Hematopoietic multipotent progenitor cell treated with erythropoietin and hydrocortisone succinate and interleukin-3 and kit ligand, for 8 days (in vitro differentiated cells): ENCODE results near the gene CYTH3.

Experiments
- DNase-seq: peaks from one replicate; pipeline ENCODE4 v3.0.0-alpha.2; 2015

CYTH3 gene

DNA sequence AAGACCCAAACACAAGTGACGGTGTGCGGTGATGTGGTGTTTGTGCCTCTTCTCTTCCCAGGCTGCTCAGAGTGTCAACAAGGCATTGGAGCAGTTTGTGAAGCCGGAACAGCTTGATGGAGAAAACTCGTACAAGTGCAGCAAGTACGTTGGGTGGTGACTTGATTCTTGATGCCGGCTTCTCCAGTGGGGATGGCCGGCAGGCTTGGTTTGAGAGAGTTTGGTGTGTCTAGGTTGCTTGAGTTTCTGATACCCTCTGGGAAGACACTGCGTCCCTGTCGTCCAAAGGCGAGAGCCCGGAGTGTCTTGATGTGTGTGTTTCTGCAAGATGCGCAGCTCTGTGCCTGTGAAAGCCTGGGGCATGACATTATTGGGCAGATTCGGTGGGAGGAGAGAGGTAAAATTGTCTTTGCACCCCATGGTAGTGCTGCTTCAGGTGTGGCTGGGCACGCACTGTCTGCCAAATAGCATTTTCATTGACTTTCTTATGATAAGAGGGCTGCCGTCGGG is 129.5 kb downstream of the CYTH3 start:
- no peak for DNase-seq

DNA sequence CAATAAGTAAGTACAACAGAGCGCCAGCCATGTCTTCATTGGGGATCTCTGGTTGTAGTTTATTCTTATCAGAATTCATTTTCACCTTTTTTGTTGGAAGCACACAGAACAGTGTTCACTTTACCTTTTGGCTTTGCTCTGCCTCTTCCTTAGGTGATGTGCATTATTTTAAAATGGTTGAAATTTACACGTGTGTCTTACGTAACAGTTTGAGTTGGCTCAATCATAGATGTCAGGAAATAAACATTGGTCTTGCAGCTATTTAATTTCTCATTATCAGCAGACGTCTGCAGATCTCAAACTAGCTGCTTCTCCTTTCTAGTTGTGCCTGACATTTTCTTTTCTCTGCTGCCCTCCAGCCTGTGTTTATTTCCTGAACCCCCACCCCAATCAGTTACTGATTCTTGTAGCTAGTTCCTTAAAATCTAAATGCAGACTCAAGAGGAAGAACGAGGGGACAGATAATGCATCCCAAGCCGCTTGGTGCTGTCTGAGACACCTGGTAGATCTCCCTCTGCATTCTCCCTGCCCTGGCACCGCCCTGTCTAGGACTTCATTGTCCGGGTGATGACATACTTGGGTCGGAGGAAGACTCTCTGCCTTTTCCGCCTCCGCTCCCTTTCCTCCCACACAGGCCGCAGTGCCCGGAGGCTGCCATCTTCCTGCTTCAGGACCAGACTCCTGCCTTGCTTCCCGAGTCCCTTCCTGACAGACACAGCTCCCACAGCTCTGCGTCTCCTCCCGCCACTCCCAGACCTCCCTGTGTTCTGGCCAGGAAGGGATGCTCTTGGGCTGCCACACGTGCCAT is 133.0 kb downstream of the CYTH3 start:
- DNase-seq = no peak

DNA sequence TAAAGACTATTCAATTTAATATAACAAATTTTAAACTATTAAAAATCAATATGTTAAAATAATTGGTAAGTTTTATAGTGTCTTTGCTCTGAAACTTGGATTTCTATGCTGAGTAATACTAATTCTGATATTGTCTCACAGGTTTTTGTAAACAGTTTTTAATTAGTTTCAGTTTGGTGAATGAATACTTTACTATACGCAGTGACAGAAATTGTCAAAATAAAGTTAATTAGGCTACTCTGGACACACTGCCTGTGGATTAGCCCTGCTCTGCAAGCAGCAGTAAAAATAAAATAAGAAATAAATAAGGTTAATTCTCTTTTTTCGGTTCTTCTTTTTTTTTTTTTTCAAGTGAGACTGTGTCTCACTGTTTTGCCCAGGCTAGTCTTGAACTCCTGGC is 135.9 kb downstream of the CYTH3 start:
- no peak for DNase-seq

DNA sequence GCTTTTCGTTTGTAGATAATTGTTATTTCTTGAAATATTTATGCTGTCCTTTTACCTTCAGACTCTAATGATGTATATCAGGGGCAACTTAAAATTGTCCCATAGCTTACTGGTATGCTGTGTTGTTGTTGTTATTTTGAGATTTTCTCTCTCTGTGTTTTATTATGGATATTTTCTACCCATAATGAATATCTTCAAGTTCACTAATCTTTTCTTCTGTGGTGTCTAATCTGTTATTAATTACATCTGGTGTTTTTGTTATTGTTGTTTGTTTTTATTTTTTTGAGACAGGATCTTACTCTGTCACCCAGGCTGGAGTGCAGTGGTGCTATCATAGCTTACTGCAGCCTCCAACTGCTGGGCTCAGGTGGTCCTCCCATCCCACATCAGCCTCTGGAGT is 139.2 kb downstream of the CYTH3 start:
- no peak for DNase-seq

DNA sequence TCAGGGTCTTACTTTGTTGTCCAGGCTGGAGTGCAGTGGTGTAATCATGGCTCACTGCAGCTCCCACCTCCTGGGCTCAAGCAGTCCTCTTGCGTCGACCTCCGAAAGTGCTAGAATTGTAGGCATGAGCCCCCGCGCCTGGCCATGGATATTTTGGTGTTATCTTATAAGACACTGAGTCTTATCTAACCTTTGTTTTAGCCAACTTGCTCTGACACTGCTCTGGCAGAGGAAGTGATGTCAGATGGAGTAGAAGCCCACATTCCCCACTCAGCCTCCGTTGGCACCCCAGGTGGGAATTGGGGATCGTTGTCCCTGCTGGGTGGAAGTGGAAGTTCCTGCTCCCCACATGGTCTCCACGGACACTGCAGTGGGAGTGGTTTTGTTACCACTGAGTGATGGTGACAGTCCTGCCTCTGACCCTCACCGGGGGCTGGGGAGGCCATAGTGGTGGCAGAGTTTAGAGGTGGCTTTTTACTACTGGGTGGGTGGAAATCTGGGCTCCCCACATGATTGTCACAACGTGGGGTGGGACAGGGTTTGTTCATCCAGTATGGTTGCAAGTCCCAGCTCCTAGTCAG is 142.3 kb downstream of the CYTH3 start:
- peak; percentile 44 for DNase-seq

DNA sequence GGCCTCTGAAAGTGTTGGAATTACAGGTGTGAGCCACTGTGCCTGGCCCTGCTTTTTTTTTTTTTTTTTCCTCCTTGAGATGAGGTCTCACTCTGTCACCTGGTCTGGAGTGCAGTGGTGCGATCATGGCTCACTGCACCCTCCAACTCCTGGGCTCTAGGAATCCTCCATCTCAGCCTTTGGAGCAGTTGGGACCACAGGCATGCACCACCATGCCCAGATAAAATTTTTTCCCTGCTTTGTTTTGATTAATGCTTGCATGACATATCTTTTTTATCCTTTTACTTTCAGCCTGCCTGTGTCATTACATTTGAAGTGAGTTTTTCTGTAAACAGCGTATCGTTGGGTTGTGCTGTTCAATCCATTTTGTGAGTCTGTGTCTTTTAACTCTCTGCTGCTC is 144.2 kb downstream of the CYTH3 start:
- no peak for DNase-seq

DNA sequence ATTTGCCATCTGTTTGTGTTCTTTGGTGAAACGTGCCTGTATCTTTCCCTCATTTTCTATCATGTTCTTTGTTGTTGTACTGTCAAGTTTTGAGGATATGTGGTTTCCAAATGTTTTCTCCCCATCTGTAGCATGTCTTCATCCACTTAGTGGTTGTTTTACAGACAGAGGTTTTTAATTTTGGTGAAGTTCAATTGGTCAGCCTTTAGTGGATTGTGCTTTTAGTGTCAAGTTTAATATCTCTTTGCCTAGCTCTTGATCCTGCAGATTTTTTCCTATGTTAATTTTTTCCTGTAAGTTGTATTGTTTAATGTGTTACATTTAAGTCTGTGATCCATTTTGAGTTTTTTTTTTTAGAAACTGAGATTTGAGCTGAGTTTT is 145.3 kb downstream of the CYTH3 start:
- no peak for DNase-seq

DNA sequence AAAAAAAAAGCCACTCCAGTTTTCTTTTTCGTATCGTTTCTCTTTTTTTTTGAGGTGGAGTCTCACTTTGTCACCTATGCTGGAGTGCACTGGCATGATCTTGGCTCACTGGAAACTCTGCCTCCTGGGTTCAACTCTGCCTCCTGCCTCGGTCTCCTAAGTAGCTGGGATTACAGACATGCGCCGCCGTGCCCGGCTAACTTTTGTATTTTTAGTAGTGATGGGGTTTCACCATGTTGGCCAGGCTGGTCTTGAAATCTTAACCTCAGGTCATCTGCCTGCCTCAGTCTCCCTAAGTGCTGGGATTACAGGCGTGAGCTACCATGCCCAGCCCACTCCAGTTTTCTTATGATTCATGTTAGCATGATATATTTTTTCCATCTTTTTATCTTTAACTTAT is 148.6 kb downstream of the CYTH3 start:
- no peak for DNase-seq

DNA sequence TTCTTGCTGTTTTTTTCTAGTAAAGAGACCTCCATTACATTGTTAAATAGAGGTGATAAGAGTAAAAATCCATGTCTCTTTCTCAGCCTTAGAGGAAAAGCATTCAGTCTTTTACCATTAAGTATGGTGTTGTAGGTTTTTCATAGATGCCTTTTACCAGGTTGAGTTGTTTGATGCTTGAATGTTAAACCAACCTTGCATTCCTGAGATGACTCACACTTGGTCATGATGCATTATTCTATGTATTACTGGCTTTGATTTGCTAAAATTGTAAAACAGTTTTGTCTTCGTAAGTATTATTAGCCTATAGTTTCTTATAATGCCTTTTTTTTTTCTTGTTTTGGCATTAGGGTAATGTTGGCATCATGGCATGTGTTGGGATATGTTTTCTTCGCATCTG is 151.3 kb downstream of the CYTH3 start:
- DNase-seq = no peak

DNA sequence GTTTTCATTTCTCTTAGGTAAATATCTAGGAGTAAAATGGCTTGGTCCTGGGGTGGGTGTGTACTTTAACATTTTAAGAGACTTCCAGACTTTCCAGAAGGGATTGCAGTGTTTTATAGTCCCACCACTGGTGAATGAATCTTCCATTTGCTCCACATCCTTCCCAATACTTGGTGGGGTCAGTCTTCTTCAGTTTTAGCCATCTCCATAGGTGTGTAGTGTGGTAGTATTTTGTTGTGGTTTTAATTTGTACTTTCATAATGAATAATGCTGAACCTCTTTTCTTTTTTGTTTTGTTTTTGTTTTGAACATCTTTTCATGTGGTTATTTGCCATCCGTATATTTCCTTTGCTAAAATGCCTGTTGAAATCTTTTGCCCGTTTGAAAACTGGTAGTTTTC is 154.9 kb downstream of the CYTH3 start:
- DNase-seq = no peak

DNA sequence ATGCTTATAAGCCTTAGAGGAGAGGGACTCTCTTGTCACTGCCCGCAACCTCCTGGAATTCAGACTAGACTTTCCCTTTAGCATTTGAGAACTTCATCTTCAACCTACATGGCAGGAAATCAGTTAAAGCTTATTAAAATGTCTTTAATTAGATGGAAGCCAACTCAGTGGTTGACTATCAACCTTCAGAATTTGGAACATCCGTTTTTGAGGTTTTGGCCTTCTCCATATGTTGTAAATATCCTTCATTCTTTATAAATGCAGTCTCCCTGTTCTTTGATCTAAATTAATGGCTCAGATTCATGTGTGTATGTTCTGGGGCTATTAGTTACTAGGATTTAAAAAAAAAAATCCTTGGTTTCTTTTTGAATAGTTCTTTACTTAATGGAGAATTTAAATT is 156.2 kb downstream of the CYTH3 start:
- DNase-seq = no peak
